Putamen (tissue), 1 donor: ENCODE measurements around the gene CDCA8.
"Not testable (repeated sequence)": the region's sequence is repeated elsewhere in the genome, so short reads cannot be mapped to it uniquely, and the experiment has no call there.

Experiments used
- DNase-seq: peaks from one replicate; pipeline ENCODE4 v3.0.0-alpha.2; 2016; ENCODE audit warnings: low spot score

The CDCA8 gene

DNA sequence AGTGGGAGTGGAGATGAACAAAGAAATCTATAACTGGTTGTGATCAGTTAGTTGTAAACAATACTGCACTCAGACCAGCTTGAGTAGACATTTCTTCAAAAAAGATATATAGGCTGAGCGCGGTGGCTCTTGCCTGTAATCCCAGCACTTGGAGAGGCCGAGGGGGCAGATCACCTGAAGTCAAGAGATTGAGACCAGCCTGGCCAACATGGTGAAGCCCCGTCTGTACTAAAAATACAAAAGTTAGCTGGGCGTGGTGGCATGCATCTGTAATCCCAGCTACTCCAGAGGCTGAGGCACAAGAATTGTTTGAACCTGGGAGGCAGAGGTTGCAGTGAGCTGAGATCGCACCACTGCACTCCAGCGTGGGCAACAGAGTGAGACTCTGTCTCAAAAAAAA is 45.7 kb downstream of the CDCA8 start:
- not testable (repeated sequence) for DNase-seq

GRCh38 chr1:37738619-37739018 is 46.3 kb downstream of the CDCA8 start:
- DNase-seq = not testable (repeated sequence)

GRCh38 chr1:37739222-37739621 is 46.9 kb downstream of the CDCA8 start:
- no peak for DNase-seq

GRCh38 chr1:37741130-37741529 is 48.8 kb downstream of the CDCA8 start:
- DNase-seq = peak; percentile 16

- no peak for DNase-seq
These were observed 49.3 kb downstream of the CDCA8 start for GRCh38 chr1:37741662-37742061.

- no peak for DNase-seq
These were observed 54.5 kb downstream of the CDCA8 start for GRCh38 chr1:37746806-37747205.

- DNase-seq = no peak
These were observed 56.2 kb downstream of the CDCA8 start for GRCh38 chr1:37748565-37748964.

DNA sequence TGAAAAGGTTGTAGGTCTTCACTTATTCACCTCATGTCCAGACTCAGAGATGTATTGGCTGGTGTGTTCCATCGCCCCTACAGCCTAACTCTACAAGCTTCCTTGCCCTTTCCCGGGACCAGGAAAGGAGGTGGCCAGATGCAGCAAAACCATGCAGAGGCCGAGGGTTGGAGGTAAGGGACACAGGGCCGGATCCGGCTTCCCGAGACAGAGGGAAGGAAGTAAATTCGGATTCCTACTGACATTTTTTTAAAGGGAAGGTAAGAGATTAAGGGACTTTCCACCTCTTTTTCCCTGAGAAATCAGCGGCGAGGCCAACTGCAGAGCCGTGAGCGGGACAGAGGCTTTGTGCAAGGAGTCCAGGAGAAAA is 59.9 kb downstream of the CDCA8 start:
- DNase-seq = no peak

DNA sequence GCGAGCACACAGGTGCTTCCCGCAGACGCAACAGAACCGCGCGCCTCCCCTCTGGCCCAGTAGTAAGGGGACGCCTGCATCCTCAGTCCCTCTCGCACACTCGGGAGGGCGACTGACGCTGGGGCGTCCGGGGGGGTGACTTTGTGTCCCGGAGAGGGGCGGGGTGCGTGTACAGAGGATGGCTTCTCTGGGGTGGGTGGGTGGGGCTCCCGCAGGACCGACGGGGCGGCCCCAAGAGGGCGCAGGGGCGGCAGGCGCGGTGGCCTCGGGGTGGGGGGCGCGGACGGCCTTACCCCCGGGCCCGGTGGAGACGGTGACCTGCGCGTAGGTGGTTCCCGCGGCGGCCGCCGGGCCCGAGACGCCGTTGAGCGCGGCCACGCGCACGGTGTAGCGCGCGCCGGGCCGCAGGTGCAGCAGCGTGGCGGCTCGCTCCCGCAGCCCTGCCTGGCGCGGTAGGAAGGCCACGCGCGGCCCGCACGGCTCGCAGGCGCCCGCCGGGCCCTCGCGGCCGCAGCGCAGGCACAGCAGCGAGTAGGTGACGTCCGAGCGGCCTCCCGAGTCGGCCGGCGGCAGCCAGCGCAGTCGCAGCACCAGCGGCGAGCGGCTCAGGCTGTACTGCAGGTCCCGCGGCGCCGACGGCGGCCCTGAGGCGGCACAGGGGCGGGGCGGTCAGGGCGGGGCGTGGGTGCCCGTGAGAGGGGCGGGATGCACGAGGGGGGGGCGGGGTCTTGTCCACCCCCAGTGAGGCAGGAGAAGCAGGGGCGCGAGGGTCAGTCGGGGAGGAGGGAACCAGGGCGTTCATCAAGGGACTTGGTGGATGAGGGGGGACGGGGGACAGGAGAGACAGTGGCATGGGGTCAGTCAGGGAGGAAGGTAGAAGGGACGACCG is 60.5 kb downstream of the CDCA8 start:
- no peak for DNase-seq

DNA sequence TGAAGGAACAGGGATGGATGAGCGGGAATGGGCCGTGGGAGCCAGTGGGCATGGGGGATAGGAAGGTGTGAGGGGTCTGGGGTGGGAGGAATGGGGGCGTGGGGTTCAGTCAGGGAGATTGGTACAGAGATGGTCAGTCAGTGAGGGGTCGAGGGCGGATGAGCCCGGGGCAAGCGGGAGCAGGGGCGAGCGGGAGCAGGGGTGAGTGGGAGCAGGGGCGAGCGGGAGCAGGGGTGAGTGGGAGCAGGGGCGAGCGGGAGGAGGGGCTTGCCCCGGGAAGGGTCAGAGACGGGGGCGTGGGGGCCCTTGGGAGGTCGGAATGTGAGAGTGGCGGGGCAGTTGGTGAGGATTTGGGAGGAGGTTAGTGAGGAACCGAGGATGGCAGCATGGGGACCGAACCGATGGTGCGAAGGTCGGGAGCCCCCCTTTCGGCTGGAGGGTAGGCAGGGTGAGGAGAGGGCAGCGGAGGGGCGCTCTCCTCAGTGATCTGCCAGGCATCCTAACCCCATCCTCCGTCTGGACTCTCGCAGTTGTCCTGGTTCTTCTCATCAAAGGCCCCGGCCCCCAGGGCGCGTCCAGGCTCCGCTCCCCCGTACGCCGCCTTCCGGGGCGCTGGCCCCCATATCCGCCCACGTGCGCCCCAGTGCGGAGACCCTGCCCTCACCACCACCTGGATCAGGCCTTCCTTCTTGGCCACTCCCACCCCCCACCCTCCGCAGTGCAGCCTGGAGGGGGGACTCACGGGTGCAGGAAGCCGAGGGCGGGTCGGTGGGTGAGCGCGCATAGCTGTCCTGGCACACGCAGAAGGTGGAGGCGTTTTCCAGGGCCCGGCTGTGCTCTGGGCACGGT is 61.4 kb downstream of the CDCA8 start:
- DNase-seq = no peak

DNA sequence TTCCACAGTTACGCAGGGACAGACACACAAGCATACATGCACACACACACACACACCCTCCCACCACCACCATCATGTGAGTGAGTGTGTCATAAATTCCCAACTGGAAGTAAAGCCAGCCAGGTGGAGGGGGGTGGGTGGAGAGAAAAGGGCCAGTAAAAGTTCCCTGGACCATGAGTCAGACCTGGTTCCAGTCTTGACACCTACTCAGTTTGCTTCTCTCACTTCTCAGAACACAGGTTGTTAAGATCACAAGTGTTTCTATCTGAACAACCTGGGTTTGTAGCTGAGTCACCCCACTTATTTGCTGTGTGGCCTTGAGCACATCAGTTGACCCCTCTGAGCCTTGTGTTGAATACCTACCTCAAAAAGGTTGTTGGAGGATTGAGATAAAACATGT is 63.0 kb downstream of the CDCA8 start:
- DNase-seq = no peak

GRCh38 chr1:37755951-37756560 is 63.7 kb downstream of the CDCA8 start:
- DNase-seq = no peak
